Measurements from ENCODE around the gene MEIOSIN. TPM values are rescaled to one million over a fixed set of nuclear protein-coding genes. Genes with fewer than 3 reads are reported as not detected.
A peak's percentile ranks its signal among the peaks of the same experiment; 100 is the strongest.

MEIOSIN gene
- total and polyA plus RNA-seq, 2 of the 13 experiments (the other 11 are each of a cell fraction or from before 2014, with no cell fraction given): not detected

DNA sequence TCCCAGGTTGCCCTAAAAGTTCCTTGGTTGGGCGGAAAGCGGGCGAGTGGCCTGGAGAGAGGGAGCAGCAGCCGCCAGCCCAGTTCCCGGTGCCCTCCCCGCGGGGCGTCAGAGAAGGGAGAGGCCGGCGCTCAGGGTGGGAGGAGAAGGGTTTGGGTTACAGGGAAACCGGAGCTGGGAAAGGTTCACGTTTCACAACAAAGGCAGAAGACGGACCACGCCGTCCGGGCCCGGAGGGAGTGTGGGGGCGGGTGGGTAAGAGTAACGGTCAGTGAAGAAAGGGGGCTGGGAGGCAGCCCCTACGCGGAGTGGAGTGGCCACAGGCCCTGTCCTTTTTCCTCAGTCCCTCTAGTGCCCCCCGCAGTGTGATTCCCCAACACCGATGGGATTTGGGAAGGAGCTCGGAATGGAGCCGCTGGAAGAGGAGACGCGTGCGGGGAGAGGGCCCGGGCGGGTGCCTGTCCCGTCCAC, 34.2 kb downstream of the MEIOSIN start (continued):
- TF ChIP-seq, protein P1, sequence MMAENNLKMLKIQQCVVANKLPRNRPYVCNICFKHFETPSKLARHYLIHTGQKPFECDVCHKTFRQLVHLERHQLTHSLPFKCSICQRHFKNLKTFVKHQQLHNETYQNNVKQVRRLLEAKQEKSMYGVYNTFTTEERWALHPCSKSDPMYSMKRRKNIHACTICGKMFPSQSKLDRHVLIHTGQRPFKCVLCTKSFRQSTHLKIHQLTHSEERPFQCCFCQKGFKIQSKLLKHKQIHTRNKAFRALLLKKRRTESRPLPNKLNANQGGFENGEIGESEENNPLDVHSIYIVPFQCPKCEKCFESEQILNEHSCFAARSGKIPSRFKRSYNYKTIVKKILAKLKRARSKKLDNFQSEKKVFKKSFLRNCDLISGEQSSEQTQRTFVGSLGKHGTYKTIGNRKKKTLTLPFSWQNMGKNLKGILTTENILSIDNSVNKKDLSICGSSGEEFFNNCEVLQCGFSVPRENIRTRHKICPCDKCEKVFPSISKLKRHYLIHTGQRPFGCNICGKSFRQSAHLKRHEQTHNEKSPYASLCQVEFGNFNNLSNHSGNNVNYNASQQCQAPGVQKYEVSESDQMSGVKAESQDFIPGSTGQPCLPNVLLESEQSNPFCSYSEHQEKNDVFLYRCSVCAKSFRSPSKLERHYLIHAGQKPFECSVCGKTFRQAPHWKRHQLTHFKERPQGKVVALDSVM (CRISPR knock-in tag; IDR thresholded peaks at IDR 0.05): peak; percentile 11; the same call in 1 of the 2 replicates
- TF ChIP-seq SP1 (IDR thresholded peaks at IDR 0.05) (no peak), SP1 (CRISPR knock-in tag; IDR thresholded peaks at IDR 0.05) (no peak), KLF9 (CRISPR knock-in tag; IDR thresholded peaks at IDR 0.05; ENCODE audit: low read depth) (no peak), ZKSCAN5 (CRISPR knock-in tag; IDR thresholded peaks at IDR 0.05) (no peak), ZNF577 (CRISPR knock-in tag; IDR thresholded peaks at IDR 0.05; ENCODE audit: borderline replicate concordance, low read depth) (no peak), PAF1 (CRISPR knock-in tag; IDR thresholded peaks at IDR 0.05) (no peak), ZNF432 (CRISPR knock-in tag; IDR thresholded peaks at IDR 0.05; ENCODE audit: borderline replicate concordance) (no peak), SOX13 (IDR thresholded peaks at IDR 0.05) (no peak), SOX13 (CRISPR knock-in tag; conservative IDR thresholded peaks at IDR 0.05 in 1 of 2, IDR thresholded peaks at IDR 0.05 in 1 of 2) (peak in 1 of 2 experiments; percentile 42; a peak in 1 of 4 replicates), KAT8 (CRISPR knock-in tag; IDR thresholded peaks at IDR 0.05) (no peak), ZSCAN31 (CRISPR knock-in tag; IDR thresholded peaks at IDR 0.05; ENCODE audit: low read depth) (peak; percentile 80; the same call in 1 of the 2 replicates), KLF16 (CRISPR knock-in tag; IDR thresholded peaks at IDR 0.05) (0 out of 4 replicates have a peak, but pooled peaks of 1 of the 2 experiments have one; percentile 22), SIX4 (CRISPR knock-in tag; IDR thresholded peaks at IDR 0.05) (peak; percentile 98), ZNF232 (CRISPR knock-in tag; IDR thresholded peaks at IDR 0.05; ENCODE audit: borderline replicate concordance) (no peak), RBFOX2 (IDR thresholded peaks at IDR 0.05; ENCODE audit: low read depth, low read length) (no peak), ATF7-NPFF (CRISPR knock-in tag; IDR thresholded peaks at IDR 0.05; ENCODE audit: low read depth) (no peak), MYC (CRISPR knock-in tag; IDR thresholded peaks at IDR 0.05; ENCODE audit: borderline replicate concordance) (peak; percentile 47)
- TF ChIP-seq, protein P2, sequence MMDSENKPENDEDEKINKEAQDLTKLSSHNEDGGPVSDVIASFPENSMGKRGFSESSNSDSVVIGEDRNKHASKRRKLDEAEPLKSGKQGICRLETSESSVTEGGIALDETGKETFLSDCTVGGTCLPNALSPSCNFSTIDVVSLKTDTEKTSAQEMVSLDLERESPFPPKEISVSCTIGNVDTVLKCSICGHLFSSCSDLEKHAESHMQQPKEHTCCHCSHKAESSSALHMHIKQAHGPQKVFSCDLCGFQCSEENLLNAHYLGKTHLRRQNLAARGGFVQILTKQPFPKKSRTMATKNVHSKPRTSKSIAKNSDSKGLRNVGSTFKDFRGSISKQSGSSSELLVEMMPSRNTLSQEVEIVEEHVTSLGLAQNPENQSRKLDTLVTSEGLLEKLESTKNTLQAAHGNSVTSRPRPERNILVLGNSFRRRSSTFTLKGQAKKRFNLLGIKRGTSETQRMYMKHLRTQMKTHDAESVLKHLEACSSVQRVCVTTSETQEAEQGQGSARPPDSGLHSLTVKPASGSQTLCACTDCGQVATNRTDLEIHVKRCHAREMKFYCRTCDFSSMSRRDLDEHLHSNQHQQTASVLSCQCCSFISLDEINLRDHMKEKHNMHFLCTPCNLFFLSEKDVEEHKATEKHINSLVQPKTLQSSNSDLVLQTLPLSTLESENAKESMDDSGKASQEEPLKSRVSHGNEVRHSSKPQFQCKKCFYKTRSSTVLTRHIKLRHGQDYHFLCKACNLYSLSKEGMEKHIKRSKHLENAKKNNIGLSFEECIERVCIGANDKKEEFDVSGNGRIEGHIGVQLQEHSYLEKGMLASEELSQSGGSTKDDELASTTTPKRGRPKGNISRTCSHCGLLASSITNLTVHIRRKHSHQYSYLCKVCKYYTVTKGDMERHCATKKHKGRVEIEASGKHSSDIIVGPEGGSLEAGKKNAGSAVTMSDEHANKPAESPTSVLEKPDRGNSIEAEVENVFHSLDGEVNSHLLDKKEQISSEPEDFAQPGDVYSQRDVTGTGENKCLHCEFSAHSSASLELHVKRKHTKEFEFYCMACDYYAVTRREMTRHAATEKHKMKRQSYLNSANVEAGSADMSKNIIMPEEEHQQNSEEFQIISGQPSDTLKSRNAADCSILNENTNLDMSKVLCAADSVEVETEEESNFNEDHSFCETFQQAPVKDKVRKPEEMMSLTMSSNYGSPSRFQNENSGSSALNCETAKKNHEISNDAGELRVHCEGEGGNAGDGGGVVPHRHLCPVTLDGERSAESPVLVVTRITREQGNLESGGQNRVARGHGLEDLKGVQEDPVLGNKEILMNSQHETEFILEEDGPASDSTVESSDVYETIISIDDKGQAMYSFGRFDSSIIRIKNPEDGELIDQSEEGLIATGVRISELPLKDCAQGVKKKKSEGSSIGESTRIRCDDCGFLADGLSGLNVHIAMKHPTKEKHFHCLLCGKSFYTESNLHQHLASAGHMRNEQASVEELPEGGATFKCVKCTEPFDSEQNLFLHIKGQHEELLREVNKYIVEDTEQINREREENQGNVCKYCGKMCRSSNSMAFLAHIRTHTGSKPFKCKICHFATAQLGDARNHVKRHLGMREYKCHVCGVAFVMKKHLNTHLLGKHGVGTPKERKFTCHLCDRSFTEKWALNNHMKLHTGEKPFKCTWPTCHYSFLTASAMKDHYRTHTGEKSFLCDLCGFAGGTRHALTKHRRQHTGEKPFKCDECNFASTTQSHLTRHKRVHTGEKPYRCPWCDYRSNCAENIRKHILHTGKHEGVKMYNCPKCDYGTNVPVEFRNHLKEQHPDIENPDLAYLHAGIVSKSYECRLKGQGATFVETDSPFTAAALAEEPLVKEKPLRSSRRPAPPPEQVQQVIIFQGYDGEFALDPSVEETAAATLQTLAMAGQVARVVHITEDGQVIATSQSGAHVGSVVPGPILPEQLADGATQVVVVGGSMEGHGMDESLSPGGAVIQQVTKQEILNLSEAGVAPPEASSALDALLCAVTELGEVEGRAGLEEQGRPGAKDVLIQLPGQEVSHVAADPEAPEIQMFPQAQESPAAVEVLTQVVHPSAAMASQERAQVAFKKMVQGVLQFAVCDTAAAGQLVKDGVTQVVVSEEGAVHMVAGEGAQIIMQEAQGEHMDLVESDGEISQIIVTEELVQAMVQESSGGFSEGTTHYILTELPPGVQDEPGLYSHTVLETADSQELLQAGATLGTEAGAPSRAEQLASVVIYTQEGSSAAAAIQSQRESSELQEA (CRISPR knock-in tag; IDR thresholded peaks at IDR 0.05; ENCODE audit: not compliant biosample characterization): no peak
- TF ChIP-seq, protein P3, sequence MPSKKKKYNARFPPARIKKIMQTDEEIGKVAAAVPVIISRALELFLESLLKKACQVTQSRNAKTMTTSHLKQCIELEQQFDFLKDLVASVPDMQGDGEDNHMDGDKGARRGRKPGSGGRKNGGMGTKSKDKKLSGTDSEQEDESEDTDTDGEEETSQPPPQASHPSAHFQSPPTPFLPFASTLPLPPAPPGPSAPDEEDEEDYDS (CRISPR knock-in tag; IDR thresholded peaks at IDR 0.05): peak; percentile 38; the same call in 1 of the 2 replicates

Data from HepG2 (cell line).